Measurements from ENCODE around the gene B4GALNT1.

- TF ChIP-seq ESRRG (CRISPR knock-in tag; IDR thresholded peaks at IDR 0.05) (no peak), ZNF70 (CRISPR knock-in tag; IDR thresholded peaks at IDR 0.05) (no peak), POU6F1 (CRISPR knock-in tag; IDR thresholded peaks at IDR 0.05; ENCODE audit: borderline replicate concordance, low read depth) (no peak), CSDC2 (CRISPR knock-in tag; IDR thresholded peaks at IDR 0.05) (no peak)
Measured at GRCh38 chr12:57614948-57615500, 18.0 kb downstream of the B4GALNT1 start.
